Testis (tissue), 2 donors: Measurements from ENCODE around the gene PLCXD3.

Experiments
- POLR2A ChIP-seq: fragments of 450-650 bp; IDR thresholded peaks from one replicate; pipeline ENCODE4 v1.6.1; 2017; ENCODE audit warnings: antibody characterized with exemption, mild to moderate bottlenecking, moderate library complexity
- TF ChIP-seq, protein P1 (sequence below), 3 experiments: fragments of 450-650 bp in 2 of 3; fragments of 200-600 bp in 1 of 3; sonication (generic) in 1 of 3; IDR thresholded peaks; one replicate each; pipeline ENCODE4 v1.5.1; 2016 to 2019; ENCODE audit warnings: antibody characterized with exemption in 3 of 3, mild to moderate bottlenecking in 2 of 3, moderate library complexity in 1 of 3

DNA sequence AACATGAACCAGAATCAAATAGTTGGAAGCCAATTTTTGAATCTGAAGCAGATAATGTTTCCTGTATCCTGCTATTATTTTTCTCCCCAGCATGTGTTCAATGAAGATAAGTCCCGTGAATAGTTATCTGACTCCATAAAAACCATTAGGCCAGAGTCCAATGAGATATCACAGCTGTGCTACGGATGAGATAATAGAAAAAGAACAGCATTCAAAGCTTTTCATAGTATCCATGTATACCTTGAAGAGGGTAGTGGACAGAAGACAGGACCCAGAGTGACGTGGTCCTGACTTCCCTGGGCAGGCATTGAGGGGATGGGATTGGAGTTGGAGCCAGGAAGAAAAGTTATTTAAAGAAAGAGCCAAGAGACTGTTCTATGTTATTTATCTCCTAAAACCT lies 246.4 kb downstream of the PLCXD3 start:
- TF ChIP-seq, protein P1, sequence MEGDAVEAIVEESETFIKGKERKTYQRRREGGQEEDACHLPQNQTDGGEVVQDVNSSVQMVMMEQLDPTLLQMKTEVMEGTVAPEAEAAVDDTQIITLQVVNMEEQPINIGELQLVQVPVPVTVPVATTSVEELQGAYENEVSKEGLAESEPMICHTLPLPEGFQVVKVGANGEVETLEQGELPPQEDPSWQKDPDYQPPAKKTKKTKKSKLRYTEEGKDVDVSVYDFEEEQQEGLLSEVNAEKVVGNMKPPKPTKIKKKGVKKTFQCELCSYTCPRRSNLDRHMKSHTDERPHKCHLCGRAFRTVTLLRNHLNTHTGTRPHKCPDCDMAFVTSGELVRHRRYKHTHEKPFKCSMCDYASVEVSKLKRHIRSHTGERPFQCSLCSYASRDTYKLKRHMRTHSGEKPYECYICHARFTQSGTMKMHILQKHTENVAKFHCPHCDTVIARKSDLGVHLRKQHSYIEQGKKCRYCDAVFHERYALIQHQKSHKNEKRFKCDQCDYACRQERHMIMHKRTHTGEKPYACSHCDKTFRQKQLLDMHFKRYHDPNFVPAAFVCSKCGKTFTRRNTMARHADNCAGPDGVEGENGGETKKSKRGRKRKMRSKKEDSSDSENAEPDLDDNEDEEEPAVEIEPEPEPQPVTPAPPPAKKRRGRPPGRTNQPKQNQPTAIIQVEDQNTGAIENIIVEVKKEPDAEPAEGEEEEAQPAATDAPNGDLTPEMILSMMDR (IDR thresholded peaks at IDR 0.05) = no peak
- no peak for TF ChIP-seq POLR2A
